NCI-H2107 (cell line): ENCODE results near the gene CFAP43.

Experiments
- DNase-seq: peaks from one replicate; lab custom pipeline; 2025; lab: John Stamatoyannopoulos, UW

Gene CFAP43

GRCh38 chr10:104098358-104098925 lies 133.7 kb downstream of the CFAP43 start:
- DNase-seq = no peak

GRCh38 chr10:104096692-104097091 lies 135.5 kb downstream of the CFAP43 start:
- no peak for DNase-seq

- DNase-seq = no peak
Observed at GRCh38 chr10:104092749-104093148, 139.4 kb downstream of the CFAP43 start.

- DNase-seq = no peak
Observed at GRCh38 chr10:104090611-104091010, 141.6 kb downstream of the CFAP43 start.

- no peak for DNase-seq
Observed at GRCh38 chr10:104089621-104090020, 142.5 kb downstream of the CFAP43 start.

GRCh38 chr10:104088239-104088638 lies 143.9 kb downstream of the CFAP43 start:
- DNase-seq = no peak

- DNase-seq = no peak
Observed at GRCh38 chr10:104085801-104086400, 146.3 kb downstream of the CFAP43 start, which contains the start of gene COL17A1. Gene COL17A1, minus strand, starts transcription at chr10:104085880. Its CDS starts 5,207 bp downstream, at chr10:104080673.

GRCh38 chr10:104084482-104085142 lies 147.6 kb downstream of the CFAP43 start:
- DNase-seq = no peak

GRCh38 chr10:104081998-104082397 lies 150.2 kb downstream of the CFAP43 start:
- DNase-seq = no peak

GRCh38 chr10:104080762-104081161 lies 151.4 kb downstream of the CFAP43 start:
- peak; percentile 19 for DNase-seq
